Nephron (organoid): Measurements from ENCODE around the gene C16orf87.
"Not testable (repeated sequence)": the region's sequence is repeated elsewhere in the genome, so short reads cannot be mapped to it uniquely, and the experiment has no call there.

ENCODE experiments used
- H3K27ac Mint-ChIP-seq, 3 experiments: 2 replicates each; pipeline ENCODE4 v1.8.0; 2020; ENCODE audit warnings: mixed read lengths in 3 of 3, mild to moderate bottlenecking in 2 of 3, moderate library complexity in 1 of 3
- H3K27me3 Mint-ChIP-seq: 2 replicates; pipeline ENCODE4 v1.8.0; 2021; ENCODE audit warnings: low read depth, mild to moderate bottlenecking, moderate library complexity, mixed read lengths
- H3K36me3 Mint-ChIP-seq: 2 replicates; pipeline ENCODE4 v1.8.0; 2020; ENCODE audit warnings: low read depth, mixed read lengths
- H3K4me1 Mint-ChIP-seq: 2 replicates; pipeline ENCODE4 v1.8.0; 2020; ENCODE audit warnings: mixed read lengths
- H3K4me3 Mint-ChIP-seq, 3 experiments: 2 replicates each; pipeline ENCODE4 v1.8.0; 2020; ENCODE audit warnings: mild to moderate bottlenecking in 3 of 3, mixed read lengths in 3 of 3, moderate library complexity in 2 of 3
- H3K9me3 Mint-ChIP-seq: 2 replicates; pipeline ENCODE4 v1.8.0; 2020; ENCODE audit warnings: mixed read lengths
- CTCF ChIP-seq, 3 experiments: fragments of 200-600 bp; sonication (generic); IDR thresholded peaks; one replicate each; pipeline ENCODE4 v1.5.0; 2021; ENCODE audit warnings: antibody characterized with exemption in 3 of 3; ENCODE audit not compliant: unreplicated experiment in 3 of 3

The C16orf87 gene

GRCh38 chr16:46790599-46791270 lies 40.2 kb downstream of the C16orf87 start:
- no peaks in the 10 kb centered on the region for H3K4me1 Mint-ChIP-seq
- peaks cover 48% of the 10 kb centered on the region for H3K9me3 Mint-ChIP-seq
- H3K4me3 Mint-ChIP-seq: peak overlapping the region; percentile 76 to 83 (median 78)
- H3K27me3 Mint-ChIP-seq: no peaks in the 10 kb centered on the region
- peaks cover 41% of the 10 kb centered on the region for H3K36me3 Mint-ChIP-seq
- peak overlapping the region in 2 of 3 experiments; percentile 36 to 45 for H3K27ac Mint-ChIP-seq
- no peak for TF ChIP-seq CTCF (IDR thresholded peaks at IDR 0.05; ENCODE audit: unreplicated experiment in 3 of 3)

- peak overlapping the region; percentile 78 to 83 (median 81) for H3K4me3 Mint-ChIP-seq
- H3K4me1 Mint-ChIP-seq: no peaks in the 10 kb centered on the region
- H3K36me3 Mint-ChIP-seq: peaks cover 31% of the 10 kb centered on the region
- H3K27me3 Mint-ChIP-seq: no peaks in the 10 kb centered on the region
- peak overlapping the region; percentile 38 to 77 (median 61) for H3K27ac Mint-ChIP-seq
- TF ChIP-seq CTCF (IDR thresholded peaks at IDR 0.05; ENCODE audit: unreplicated experiment in 3 of 3): no peak
- H3K9me3 Mint-ChIP-seq: peaks cover 39% of the 10 kb centered on the region
These were observed 41.2 kb downstream of the C16orf87 start for GRCh38 chr16:46789499-46790414.

- no peak for TF ChIP-seq CTCF (IDR thresholded peaks at IDR 0.05; ENCODE audit: unreplicated experiment in 3 of 3)
- peak overlapping the region; percentile 25 to 83 (median 78) for H3K4me3 Mint-ChIP-seq
- peaks cover 26% of the 10 kb centered on the region for H3K36me3 Mint-ChIP-seq
- H3K9me3 Mint-ChIP-seq: peaks cover 34% of the 10 kb centered on the region
- no peaks in the 10 kb centered on the region for H3K4me1 Mint-ChIP-seq
- no peak overlapping the region for H3K27ac Mint-ChIP-seq
- no peaks in the 10 kb centered on the region for H3K27me3 Mint-ChIP-seq
These were observed 42.0 kb downstream of the C16orf87 start for GRCh38 chr16:46788891-46789474.

GRCh38 chr16:46787909-46788308 lies 43.1 kb downstream of the C16orf87 start:
- Mint-ChIP-seq H3K4me1 (no peaks in the 10 kb centered on the region), H3K9me3 (peaks cover 33% of the 10 kb centered on the region), H3K36me3 (peaks cover 20% of the 10 kb centered on the region), H3K27ac (no peak overlapping the region), H3K4me3 (no peak overlapping the region), H3K27me3 (no peaks in the 10 kb centered on the region)
- TF ChIP-seq CTCF (IDR thresholded peaks at IDR 0.05; ENCODE audit: unreplicated experiment in 3 of 3): no peak

- Mint-ChIP-seq H3K36me3 (peaks cover 6% of the 10 kb centered on the region), H3K27ac (no peak overlapping the region), H3K27me3 (no peaks in the 10 kb centered on the region), H3K4me1 (no peaks in the 10 kb centered on the region), H3K9me3 (peaks cover 21% of the 10 kb centered on the region), H3K4me3 (no peak overlapping the region)
- TF ChIP-seq CTCF (IDR thresholded peaks at IDR 0.05; ENCODE audit: unreplicated experiment in 3 of 3): no peak
These were observed 45.7 kb downstream of the C16orf87 start for GRCh38 chr16:46785076-46785845.

- H3K4me3 Mint-ChIP-seq, H3K27me3 Mint-ChIP-seq, H3K4me1 Mint-ChIP-seq, H3K36me3 Mint-ChIP-seq, H3K27ac Mint-ChIP-seq: not testable (repeated sequence)
- peaks cover 18% of the 10 kb centered on the region for H3K9me3 Mint-ChIP-seq
These were observed 46.4 kb downstream of the C16orf87 start for GRCh38 chr16:46784569-46784968.
